Thoracic aorta (tissue), 2 donors: ENCODE results near the gene AGER. TPM values are rescaled to one million over a fixed set of nuclear protein-coding genes. Genes with fewer than 3 reads are reported as not detected.

Experiments used
- ATAC-seq: fragments of 150-250 bp; one replicate; pipeline ENCODE4 v1.8.0; 2017; ENCODE audit warnings: low read depth; ENCODE audit not compliant: insufficient number of reproducible peaks, low FRiP score
- DNase-seq: peaks from one replicate; pipeline ENCODE4 v3.0.0-alpha.2; 2020; ENCODE audit warnings: low spot score
- H3K27ac ChIP-seq, 2 donors: fragments of 200-600 bp; sonication (generic); 1 replicate in 1 of 2; 2 replicates in 1 of 2; pipeline ENCODE4 v1.5.1; 2016; ENCODE audit warnings: mild to moderate bottlenecking in 2 of 2, moderate library complexity in 2 of 2
- H3K27me3 ChIP-seq: fragments of 200-600 bp; sonication (generic); replicated peaks from 2 replicates; pipeline ENCODE4 v1.6.0; 2016; ENCODE audit warnings: mild to moderate bottlenecking; ENCODE audit not compliant: insufficient read depth
- H3K36me3 ChIP-seq: fragments of 200-600 bp; sonication (generic); one replicate; pipeline ENCODE4 v1.5.1; 2016
- H3K4me1 ChIP-seq, 2 donors: fragments of 200-600 bp; sonication (generic); 1 replicate in 1 of 2; 2 replicates in 1 of 2; pipeline versions ENCODE4 v1.5.1 to v1.6.0; 2016; ENCODE audit warnings: low read depth in 2 of 2, mild to moderate bottlenecking in 1 of 2; ENCODE audit not compliant: control insufficient read depth in 1 of 2
- H3K4me3 ChIP-seq: fragments of 200-600 bp; sonication (generic); 2 replicates; pipeline ENCODE4 v1.5.1; 2016; ENCODE audit warnings: mild to moderate bottlenecking
- H3K9me3 ChIP-seq: fragments of 200-600 bp; sonication (generic); 2 replicates; pipeline ENCODE4 v1.5.1; 2016
- total RNA-seq, 2 donors: library from RNA; depleted of rRNA; stranded (reverse); fragments of >200 nt; gene quantifications; one replicate each; pipeline versions ENCODE4 v1.1.0 to v1.2.3, GENCODE V29; 2016
- TF ChIP-seq, protein P1 (sequence below): fragments of 200-600 bp; sonication (generic); IDR thresholded peaks from one replicate; pipeline ENCODE4 v1.5.1; 2019; ENCODE audit warnings: antibody characterized with exemption

Gene AGER
- total RNA-seq, 2 donors from 2014 or later = 1.8 to 3.8 TPM

DNA sequence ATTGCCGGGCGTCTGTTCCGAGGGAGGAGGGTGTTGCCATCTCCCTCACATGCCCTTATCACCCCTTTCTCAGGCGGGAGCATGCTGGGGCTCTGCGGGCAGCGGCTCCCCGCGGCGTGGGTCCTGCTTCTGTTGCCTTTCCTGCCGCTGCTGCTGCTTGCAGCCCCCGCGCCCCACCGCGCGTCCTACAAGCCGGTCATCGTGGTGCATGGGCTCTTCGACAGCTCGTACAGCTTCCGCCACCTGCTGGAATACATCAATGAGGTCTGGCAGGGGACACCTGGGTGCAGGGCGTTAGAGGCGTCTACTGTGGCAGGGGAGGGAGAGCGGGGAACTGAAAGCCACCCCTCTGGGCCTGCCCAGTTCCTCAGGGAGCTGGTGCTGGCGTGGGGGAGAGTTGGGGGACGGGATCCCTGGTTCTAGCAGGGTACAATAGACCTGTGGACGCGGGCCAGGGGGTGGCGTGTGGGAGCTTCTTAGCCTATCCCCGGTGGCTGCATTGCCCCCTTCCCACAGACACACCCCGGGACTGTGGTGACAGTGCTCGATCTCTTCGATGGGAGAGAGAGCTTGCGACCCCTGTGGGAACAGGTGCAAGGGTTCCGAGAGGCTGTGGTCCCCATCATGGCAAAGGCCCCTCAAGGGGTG is 29.4 kb downstream of the AGER start:
- Histone ChIP-seq H3K27ac (peak overlapping the region; percentile 94 to 96), H3K4me1 (peaks cover 19 to 47% of the 10 kb centered on the region in 2 donors), H3K27me3 (no peaks in the 10 kb centered on the region), H3K36me3 (peaks cover 11% of the 10 kb centered on the region), H3K9me3 (no peaks in the 10 kb centered on the region), H3K4me3 (peak overlapping the region; percentile 94)
- TF ChIP-seq, protein P1, sequence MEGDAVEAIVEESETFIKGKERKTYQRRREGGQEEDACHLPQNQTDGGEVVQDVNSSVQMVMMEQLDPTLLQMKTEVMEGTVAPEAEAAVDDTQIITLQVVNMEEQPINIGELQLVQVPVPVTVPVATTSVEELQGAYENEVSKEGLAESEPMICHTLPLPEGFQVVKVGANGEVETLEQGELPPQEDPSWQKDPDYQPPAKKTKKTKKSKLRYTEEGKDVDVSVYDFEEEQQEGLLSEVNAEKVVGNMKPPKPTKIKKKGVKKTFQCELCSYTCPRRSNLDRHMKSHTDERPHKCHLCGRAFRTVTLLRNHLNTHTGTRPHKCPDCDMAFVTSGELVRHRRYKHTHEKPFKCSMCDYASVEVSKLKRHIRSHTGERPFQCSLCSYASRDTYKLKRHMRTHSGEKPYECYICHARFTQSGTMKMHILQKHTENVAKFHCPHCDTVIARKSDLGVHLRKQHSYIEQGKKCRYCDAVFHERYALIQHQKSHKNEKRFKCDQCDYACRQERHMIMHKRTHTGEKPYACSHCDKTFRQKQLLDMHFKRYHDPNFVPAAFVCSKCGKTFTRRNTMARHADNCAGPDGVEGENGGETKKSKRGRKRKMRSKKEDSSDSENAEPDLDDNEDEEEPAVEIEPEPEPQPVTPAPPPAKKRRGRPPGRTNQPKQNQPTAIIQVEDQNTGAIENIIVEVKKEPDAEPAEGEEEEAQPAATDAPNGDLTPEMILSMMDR = peak; percentile 63
- ATAC-seq (peak; percentile 41), DNase-seq (peak; percentile 29)

DNA sequence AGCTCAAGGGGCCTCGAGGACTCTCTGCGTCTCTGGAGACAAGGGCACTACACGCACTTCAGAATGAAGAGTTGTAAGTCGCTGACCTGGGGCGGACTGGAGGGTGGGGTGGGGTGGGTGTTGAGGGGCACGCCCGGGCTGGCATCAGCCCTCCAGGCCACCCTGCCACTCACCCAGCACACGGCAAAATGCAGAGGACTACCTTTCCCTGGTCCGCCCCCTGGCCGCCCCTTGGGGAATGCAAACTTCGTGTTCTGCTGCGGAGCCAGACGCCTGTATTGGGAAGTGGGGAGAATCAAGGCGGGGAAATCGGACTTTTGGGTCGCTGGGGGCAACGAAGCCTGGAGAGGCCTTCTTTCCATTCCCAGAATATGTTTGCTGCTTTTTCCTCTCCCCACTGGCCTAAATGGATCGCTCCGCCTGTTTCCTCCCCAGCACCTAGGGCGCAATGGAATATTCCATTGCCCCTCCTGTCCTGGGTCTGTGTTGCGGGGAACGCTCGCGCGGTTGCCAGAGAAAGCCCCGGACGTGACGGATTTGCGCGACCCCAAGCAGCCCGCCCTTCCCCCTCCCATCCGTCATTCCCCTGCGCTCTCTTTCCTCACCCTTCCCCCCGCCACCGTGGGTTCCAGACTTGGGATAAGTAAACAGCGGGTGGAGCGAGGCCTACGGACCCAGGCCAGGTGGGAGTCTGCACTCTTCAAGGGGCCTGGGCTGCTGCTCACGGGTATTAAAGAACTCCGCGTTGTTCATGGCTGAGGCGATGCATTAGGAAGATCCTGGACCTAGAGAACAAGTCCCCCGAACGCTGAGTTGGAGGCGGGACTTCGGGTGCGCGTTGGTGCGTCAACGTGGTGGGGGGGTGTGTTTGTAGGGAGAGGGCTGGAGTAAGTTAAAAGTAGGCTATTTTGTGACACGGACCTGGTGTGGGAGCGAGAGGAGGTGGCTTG is 30.2 kb downstream of the AGER start, which contains the start of gene PPT2:
PPT2 (plus strand) TSS at position 578 of the 950 bp plus-strand sequence. CDS start 454 bp downstream, outside the sequence.
- Histone ChIP-seq H3K4me3 (peak within 1 kb of the TSS; percentile 94), H3K4me1 (peaks cover 19 to 51% of the 10 kb centered on the region in 2 donors), H3K9me3 (no peaks in the 10 kb centered on the region), H3K27ac (peak within 1 kb of the TSS; percentile 94 to 96), H3K36me3 (peaks cover 11% of the 10 kb centered on the region), H3K27me3 (no peaks in the 10 kb centered on the region)
- DNase-seq = peak; percentile 75
- TF ChIP-seq, protein P1 = no peak
- peak; percentile 62 for ATAC-seq

DNA sequence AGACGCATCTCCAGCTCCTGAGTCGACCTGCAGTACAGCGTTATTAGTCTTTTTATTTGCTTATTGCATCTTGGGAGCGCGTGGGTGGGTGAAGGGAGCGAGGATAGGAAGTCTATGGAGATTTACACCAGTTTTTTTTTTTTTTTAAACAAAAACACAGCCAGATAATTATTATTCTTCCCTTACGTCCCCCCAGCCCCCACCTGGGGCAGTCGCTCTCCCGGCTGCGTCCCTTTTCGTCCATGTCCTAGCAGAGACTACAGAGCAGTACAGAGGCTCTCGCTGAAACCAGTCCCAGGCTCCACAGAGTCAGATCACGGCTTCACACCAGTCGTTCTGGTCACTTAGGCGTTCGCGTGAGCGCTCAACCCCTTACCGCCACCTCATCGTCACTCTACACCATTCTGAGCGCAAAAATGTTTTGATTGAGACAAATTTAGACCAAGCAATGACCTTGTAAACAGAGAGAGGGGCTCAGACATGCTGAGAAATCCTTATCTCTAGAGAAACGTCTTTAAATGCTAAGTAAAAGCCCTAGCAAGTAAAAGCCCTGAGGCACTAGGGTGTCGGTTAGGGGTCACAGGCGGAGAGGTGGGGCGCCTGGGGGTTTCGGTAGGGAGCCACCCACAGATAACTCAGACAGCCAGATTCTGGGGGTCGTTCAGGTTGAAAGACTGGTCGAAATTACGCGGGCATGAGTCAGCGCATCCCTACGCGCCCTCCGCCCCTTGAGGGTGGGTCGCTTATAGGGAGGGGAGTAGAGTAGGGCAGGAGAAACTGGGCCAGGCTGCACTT is 31.1 kb downstream of the AGER start:
- H3K4me1 ChIP-seq = peaks cover 19 to 51% of the 10 kb centered on the region in 2 donors
- H3K27me3 ChIP-seq = no peaks in the 10 kb centered on the region
- TF ChIP-seq, protein P1 = no peak
- ATAC-seq (no peak), DNase-seq (no peak)
- peaks cover 6% of the 10 kb centered on the region for H3K36me3 ChIP-seq
- H3K9me3 ChIP-seq = no peaks in the 10 kb centered on the region
- peak overlapping the region; percentile 94 for H3K4me3 ChIP-seq
- peak overlapping the region; percentile 94 to 96 for H3K27ac ChIP-seq

DNA sequence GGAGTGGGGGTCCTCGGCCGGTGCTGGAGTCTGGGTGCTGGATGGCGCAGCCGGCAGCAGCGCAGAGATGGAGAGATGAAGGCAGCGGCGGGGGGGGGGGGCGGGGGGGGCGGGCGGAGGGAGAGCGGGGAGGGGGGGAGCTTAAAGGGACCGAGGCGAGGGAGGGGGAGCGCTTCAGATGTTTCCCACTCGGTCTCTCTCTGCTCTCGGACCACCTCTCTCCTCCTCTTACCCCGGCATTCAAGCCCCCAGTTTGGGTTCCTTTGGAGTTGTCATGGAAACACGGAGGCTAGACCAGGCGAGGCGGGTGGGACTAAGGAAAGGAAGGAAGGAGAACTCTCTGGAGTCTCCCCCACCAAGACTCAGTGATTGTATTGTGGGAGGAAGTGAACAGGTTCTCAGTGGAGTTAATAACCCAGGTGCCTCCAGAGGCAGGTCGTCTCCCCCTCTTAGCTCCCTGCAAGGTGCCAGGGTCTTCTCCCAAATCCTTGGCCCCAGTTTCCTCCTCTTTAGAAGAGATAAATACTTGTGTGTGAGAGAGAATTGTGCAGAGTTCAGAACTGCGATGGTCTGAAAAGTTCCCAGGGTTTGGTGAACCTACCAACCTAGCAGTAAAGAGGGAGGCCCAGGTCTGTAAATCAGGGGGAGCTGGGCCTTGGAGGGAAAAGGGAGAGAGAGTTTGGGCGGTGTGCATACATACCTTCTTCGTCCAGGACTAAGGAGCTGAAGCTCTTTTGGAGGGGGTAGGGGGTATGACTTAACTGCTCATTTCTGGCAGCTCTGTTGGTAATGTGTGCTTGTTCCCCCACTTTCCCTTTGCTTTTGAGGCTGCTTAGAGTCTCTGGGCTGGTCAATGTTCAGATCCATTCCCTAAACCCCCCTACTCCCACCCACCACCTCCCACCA is 31.9 kb downstream of the AGER start, which contains the start of gene PRRT1:
PRRT1 (minus strand) TSS at position 77 of the 906 bp plus-strand sequence. CDS start 112 bp downstream, outside the sequence.
- no peak for DNase-seq
- TF ChIP-seq, protein P1 = no peak
- peak within 1 kb of the TSS; percentile 94 to 96 for H3K27ac ChIP-seq
- H3K4me1 ChIP-seq = peaks cover 19 to 51% of the 10 kb centered on the region in 2 donors
- ATAC-seq = no peak
- no peaks in the 10 kb centered on the region for H3K27me3 ChIP-seq
- H3K9me3 ChIP-seq = no peaks in the 10 kb centered on the region
- no peaks in the 10 kb centered on the region for H3K36me3 ChIP-seq
- peak within 1 kb of the TSS; percentile 94 for H3K4me3 ChIP-seq
